Hepatocyte (in vitro differentiated cells): Measurements from ENCODE around the gene GID4.

Experiments
- CTCF ChIP-seq: fragments of 200-600 bp; sonication (generic); IDR thresholded peaks from 2 replicates; pipeline ENCODE4 v1.5.1; 2016; ENCODE audit warnings: antibody characterized with exemption, mild to moderate bottlenecking; ENCODE audit not compliant: poor library complexity
- EZH2phosphoT487 ChIP-seq: fragments of 200-600 bp; sonication (generic); IDR thresholded peaks from one replicate; pipeline ENCODE4 v1.6.1; 2018; ENCODE audit warnings: antibody characterized with exemption, mild to moderate bottlenecking, low read depth, moderate library complexity; ENCODE audit not compliant: unreplicated experiment, severe bottlenecking

DNA sequence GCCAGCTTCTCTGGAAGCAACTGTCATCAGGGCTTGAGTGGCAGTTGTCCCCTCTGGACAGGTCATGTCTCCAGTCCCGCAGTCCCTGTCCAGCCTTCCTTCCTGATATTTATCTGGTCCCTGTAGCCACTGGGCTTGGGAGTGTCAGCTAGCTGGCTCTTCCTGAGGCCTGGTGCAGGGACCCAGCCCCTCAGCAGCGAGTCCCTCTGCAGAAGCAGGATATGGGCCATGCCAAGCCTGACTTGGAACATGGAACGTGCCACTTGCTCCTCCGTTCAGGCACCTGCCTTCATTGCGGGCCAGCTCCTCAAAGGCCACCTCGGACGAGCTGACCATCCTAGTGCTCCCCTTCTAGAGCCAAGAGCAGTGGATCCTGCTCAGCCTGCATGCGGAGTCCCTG lies 40.3 kb upstream of the GID4 start:
- no peak for TF ChIP-seq CTCF
- TF ChIP-seq EZH2phosphoT487, result no peak
